ENCODE data around the gene RABAC1.

The RABAC1 gene

DNA sequence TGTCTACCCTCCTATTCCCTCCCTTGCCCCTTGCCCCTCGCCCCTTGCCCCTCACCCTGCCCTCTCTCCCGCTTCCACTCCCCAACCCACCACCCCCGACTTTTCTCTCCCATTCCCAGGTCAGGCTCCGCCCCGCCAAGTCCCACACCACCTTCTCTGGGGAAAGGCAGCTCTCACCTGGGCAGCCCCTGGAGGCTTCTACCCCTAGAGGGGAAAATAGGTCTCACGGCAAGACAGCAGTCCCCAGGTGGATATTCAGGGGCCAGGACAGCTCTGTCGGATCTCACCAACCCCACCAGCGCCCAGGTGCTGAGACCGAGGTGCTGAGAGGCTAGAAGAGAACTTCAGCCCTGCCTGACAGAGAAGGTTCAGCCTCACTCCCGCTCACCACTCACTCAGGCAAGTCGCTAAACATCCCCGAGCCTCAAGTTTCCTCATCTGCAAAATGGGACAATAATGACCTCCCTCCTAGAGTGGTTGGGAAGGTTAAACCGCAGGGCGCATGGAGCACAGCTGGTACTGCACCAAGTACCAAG lies 29.5 kb downstream of the RABAC1 start:
- no peak for DNase-seq

DNA sequence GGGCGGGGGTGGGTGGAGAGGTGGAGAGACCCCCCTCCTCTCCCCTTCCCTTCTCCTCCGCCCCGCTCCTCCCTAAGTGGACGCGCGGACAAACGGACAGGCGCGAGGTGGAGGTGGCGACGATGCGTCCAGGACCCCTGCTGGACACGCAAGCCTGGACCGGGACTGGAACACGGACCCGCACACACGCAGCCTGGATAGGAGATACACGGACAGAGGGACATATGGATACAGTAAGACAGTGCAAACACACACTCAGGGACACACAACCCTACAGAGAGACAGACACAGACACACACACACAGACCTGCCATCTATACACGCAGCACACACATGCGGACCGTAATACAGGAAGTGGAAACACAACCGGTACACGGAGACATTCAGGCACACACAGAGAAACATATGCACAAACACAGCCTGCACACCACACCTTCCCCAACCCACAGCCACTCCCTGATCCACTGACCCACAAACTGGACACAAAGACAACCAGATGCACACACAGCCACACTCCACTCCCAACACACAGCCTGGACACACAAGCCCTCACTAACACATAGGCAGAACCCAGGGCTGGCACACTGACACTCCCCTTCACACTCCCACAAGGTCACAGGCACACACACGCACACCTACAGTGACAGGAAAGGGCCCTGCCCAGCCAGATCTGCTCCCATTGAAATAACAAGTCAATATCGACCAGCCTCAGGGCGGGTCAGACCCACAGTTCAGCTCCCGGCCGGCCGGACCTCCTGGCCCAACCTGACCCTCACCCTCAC lies 30.2 kb downstream of the RABAC1 start:
- DNase-seq, result no peak

DNA sequence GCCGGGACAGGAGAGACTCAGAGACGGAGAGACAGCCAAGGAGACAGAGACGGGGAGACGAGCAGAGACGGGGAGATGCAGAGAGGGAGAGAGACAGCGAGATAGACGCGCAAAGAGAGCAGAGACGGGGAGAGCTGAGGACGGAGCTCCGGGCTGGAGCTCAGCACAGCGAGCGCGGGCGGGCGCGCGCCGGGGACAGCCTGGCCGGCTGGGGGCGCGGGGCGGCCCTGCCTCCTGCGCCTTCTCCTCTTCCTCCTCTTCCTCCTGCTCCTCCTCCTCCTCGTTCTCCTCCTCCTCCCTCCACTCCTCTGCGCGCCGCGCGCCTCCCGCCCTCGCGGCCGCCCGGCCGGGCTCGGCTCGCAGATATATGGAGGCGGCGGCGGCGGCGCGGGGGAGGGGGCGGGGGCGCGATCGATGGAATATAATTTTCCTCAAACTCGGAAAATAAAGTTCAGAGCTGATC lies 30.9 kb downstream of the RABAC1 start, which contains the start of gene ERFL:
Gene ERFL (minus strand): TSS at position 229 of the 463 bp plus-strand sequence. CDS start 15,530 bp downstream, outside the sequence.
- DNase-seq, result peak; percentile 61

DNA sequence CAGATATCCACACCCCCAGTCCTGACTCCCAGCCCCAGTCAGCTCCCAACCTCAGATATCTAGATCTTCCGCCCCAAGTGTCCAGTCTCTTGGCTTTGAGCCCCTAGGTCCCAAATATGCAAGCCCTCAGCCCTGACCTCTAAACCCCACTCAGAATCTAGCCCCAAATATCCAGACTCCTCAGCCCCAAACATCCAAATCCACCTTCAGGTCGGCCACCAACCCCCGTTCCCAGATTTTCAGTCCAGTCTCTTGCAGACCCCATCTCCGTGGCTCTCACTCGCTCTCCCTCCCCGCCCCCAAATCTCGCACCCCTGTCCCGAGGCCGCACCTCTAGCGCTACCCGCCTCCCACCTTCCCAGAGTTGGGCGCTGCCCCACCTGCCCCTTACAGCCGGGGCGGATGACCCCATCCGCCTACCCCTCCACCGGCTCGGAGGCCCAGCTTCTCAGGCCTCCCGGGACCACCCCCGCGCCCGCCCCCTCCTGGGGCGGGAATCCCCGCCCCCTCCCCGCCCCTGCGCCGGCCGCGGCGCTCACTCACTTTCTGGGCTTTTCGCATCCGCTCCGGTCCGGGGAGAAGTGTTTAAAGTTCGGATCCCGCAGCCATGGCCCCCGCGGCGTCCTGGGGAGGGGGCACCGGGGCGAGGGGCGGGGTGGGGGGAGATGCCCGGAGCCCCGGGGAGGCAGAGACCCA lies 31.5 kb downstream of the RABAC1 start:
- no peak for DNase-seq

DNA sequence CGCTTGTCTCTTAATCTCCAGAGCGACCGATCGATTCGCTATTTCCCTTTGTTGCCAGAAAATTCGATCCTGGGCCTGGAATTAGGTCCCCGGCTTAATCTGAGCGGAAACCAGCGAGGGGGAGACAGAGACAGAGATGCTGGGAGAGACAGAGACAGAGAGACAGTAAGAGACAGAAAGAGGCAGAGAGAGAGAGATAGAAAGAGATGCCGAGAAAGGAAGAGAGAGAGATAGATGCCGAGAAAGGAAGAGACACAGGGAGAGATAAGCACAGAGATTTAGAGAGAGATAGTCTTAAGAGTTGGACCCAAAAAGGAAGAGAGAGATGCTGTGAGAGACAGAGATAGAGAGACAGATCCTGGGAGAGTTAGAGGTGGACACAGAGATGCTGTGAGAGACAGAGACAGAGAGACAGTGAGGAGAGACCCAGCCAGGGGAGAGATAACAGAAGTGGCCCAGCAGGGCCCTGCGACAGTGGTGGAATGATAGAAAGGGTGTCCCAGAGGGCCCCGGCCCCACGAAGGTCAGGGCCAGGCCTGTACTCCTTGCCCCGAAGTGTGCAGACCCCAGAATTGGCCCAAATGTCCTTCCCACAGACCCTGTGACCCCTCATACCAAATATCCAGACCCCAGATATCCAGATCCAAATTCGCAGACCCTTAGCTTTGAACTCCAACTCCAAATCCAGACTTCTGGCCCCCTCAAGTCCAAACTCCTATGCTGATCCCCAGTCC lies 32.2 kb downstream of the RABAC1 start:
- no peak for DNase-seq

DNA sequence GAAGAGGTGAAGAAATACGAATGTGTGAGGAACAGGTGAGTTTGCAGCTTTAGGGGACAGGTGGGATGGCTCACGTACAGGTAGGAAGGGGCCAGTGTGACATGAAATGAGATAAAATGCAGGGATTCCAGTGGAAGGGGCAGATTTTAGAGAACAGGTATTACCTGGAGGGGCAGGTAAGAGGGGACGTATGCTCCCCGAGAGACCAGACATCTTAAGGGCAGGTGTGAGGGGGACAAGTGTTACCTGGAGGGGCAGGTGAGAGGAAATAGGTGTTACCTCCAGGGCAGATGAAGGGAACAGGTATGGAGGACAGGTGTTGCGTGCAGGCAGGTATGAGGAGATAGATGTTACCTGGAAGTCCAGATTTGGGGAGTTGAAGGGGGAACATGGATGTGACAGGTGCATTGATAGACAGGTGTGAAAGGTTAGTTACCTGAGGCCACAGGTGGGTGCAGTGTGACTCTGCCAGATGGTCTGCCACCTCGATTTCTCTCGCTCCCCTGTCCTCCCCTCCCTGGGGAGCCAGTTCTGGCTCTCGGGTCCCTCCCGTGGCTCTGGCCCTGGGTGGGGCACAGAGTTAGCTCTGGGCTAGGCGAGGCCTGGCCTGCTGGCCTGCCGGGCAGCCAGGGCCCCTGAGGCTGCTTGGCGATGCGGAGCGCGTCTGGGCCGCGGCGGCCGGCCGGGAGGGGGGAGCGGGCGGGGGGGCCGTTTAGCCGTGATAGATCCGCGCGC lies 32.9 kb downstream of the RABAC1 start:
- no peak for DNase-seq

DNA sequence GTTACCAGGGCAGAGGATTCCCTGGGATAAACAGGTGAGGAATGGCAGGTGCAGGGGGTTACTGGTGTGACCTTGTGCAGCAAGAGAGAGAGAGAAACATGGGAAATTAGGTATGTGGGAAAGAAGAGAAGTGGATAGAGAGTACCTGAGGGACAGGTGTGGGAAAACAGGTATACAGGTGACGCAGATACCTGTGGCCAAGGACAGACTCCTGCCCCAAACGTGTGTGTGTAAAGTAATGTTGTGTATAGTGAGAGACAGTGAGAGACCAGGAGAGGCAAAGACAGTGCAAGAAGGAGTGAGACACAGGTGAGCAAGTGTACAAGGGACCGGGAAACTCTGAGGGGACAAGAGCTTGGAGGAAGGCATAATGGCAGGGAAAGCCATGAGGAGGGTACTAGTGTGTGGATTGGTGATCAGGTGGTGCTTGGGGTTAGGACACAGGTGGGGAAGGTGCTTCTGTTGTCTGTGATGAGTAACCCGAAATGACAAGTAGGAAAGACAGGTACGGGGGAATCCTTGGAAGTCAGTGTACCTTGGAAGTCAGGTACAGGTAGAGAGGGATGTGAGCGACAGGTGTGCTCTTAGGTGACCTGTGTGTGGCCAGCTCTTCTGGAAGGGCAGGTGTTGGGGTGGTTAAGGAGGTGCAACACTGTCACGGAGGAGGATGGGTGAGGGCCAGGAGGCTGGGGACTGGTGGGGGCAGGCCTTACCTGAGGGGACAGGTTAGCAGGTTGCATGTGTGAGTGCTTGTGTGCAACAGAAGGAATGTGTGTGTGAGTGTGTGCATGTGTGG lies 33.7 kb downstream of the RABAC1 start:
- no peak for DNase-seq

DNA sequence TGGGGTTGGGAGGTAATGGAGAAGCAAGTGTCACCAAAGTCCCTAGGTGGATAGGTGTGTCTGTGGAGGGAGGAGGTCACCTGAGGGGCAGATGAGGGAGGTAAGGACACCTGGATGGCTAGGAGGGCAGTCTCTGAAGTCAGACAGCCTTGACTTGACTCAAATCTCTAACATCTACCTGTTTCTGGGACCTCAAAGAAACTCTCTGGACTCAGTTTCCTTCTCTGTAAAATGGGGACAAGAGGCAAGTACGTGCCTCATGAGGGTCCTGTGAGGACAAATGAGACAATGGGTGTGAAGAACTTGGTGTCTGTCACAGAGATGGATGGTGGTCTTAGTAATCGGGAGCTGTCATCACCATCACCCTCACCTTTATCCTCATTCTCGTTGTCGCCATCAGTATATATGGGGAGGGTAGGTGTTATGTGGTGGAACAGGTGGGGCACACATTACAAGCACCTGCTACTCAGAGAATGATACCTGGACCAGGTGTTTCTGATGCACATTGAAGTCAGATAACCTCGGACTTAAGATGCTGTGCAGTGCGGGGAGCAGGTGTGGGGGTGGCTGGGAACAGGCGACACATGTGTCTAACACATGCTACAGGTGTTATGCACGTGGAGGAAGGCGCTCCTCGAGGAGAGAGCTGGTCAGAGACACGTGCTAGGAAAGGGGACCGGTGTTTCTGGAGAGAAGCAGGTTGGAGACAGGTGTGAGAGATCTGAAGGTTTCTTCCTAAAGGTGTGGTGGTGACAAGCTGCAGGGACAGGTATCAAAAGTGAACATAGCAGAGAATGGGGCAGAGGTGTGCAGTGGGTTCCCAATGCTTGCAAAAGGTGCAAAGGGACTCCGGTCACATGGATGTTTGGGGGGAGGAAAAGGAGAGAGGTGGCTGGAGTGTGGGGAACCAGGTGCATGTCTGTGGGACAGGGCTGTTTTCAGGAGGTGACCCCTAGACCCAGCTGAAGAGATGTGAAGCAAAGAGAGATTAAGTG lies 34.7 kb downstream of the RABAC1 start:
- no peak for DNase-seq

DNA sequence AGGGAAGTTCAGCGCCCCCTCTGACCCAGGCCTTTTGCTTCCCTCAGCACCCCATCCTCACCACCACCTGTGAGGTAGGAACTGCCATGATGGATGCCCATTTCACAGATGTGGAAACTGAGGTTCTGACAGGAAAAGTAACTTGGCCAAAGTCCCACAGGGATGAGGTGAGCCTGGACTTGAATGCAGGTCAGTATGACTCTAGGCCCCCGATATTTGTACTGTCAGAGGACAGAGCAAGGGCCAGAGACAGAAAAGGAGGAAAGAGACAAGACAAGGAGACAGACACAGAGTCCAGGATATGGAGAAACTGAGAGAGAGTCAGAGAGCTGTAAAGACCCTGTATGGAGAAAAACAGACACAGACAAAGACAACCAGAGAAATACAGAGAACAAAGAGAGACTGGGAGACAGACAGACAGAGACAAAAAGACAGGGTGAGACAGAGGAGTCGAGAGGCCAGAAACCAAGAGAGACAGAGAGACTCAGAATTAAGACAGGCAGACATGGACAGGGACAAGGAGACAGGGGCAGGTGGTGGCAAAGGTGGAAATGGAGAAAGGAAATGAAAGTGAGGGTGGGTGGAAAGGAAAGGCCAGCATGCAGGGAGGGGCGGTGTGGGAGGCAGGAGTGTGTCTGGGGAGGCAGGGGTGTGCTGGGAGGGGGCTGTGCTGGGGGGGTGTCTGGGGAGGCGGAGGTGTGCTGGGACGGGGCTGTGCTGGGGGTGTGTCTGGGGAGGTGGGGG lies 35.9 kb downstream of the RABAC1 start:
- no peak for DNase-seq

DNA sequence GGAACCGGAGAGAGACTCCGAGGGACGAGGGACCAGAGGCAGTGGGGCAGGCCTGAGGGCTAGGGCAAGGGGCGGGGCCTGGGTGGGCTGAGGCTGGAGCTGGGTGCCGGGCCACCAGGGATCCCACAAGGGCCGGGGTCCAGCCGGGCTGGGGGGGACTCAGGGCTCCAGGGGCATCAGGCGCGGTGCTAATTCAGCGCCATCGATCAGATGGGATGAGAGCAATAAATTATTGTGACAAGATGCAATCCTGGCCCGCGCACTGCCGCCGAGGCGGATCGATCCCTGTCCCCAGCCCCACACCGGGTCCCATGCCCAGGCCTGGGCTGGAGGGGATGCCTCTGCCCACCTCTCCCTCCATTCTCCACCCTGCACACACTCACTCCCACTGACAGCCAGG lies 36.5 kb downstream of the RABAC1 start:
- no peak for DNase-seq

DNA sequence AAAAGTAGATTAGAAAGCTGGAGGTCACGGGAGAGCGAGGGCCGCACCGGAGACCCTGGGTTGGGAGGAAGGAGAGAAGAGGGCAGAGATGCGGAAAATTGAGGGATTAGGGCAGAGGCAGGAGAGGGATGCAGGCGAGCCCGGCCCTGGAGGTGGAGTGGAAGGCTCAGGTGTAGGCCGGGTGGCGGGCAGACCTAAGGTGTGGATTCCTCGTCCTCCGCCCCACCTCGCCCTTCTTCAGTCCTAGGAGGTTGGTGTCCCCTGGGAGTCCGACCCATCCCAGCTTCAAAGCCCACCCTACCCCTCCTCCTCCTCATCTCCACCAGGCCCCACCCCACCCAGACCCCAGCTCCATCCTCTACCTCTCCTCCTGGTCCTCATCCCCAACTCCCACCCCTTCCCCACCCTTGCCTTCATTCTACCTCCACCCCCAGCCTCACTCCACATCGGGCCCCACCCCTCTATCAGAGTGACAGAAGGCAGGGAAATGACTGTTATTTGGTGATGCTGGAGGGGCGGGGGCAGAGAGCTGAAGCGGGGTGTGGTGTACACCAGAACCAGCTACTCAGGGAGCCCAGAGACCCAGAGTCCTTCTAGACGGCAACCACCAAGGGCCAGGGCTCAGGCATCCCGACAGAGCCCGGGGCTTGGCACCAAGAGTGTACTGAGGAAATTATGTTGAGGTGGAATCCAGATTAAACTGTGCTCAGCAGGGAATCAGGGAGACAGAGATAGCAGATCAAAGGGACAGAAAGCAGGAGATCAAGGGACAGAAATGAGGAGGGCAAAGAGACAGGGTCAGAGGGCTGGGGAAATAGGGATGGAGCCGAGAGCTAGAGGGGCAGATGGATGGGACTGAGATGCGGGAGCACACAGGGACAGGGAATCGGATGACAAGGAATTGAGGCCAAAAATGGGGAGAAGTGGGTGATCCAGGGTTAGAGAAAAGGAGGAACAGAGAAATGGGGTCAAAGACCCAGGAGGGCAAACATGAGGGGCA lies 37.2 kb downstream of the RABAC1 start:
- DNase-seq, result no peak

DNA sequence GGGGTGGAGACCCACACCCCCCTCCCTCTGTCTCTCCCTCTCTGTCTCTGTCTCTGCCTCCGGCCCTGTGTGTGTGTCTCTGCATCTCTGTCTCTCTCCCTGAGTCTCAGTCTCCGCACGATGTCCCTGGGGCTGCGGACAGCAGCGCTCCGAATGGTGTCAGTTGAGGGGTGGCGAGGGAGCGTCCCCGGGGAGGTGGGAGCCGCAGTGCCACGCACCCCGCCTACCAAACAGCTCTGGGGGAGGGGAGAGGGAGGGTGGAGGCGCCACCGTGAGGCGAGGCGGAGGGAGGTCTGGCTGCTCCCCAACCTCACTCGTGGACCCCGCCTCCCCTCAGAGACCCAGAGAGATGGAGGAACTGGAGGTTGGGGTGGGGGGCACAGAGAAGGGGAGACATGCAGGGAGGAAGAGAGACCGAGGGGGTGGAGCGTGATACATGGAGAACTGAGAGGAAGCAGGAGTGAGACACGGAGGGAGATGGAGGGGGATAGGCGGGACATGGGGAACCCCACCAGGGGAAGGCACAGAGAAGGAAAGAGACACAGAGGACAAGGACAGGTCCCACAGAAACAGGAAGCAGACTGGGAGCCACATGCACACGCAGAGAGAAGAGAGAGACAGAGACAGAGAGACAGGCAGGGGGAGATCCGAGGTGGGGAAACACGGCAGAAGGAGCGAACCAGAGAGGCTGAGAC lies 38.1 kb downstream of the RABAC1 start:
- DNase-seq, result no peak

DNA sequence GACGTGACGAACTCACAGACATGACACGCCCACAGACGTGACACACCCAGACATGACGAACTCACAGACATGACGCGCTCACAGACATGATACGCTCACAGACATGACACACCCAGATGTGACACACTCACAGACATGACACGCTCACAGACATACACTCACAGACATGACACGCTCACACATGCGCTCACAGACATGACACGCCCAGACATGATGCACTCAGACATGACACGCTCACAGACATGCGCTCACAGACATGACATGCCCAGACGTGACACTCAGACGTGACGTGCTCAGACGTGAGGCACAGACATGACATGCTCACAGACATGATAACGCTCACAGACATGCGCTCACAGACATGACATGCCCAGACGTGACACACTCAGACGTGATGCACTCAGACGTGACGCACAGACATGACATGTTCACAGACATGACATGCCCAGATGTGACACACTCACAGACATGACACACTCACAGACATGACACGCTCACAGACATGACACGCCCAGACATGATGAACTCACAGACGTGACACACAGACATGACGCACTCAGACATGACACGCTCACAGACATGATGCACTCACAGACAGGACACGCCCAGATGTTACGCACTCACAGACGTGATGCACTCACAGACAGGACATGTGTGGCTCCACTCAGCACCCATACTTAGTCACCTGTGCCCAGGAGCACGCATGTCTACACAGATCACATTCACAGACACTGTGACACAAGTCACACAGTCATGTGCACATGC lies 39.0 kb downstream of the RABAC1 start:
- no peak for DNase-seq

DNA sequence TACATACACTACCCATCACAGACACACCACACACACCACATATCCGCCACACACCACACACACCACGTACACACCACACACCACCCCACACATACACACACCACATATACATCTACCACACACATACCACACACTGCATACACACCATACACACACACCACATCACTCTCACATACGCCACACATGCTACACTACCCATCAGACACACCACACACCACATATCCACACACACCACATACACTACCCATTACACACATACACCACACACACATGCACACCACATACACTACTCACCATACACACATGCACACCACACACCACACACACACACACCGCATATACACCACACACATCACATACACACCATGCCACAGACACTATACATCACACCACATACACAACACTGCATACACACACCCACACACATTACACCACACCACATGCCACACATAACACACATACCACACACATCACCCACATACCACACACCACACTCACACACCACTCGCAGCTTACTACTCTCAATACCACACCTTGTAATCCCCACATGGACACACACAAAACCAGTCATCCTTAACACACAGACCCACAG lies 40.4 kb downstream of the RABAC1 start:
- no peak for DNase-seq

DNA sequence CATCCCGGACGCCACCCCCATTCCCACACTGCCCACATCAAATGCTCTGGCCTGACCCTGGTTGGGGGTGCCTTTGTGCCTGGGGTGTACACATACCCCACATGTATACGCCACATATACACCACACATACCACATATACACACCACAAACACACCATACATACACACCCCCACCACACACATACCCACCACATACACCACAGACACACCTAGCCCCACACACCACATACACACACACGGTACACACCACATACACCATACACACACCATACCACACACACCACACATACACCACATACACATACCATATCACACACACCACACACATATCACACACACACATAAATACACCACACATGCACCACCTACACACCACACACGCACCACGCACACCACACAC lies 41.0 kb downstream of the RABAC1 start:
- DNase-seq, result no peak

DNA sequence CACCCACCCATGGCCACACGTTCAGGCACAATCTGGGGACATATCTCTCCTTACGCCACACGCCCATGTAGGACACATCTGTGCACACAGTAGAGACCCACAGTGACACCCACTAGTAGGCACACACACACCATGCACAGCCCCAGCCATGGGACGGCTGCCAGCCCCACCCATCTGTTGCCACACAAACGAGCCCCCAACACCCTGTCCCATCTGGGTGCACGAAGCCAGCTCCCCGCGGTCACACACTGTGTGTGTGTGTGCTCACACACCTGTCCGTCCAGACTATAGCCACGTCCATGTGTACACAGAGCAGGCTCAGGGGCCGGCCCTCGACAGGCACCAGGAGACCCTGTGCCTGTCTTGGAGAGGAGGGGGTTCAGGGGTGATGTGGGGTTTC lies 41.4 kb downstream of the RABAC1 start:
- no peak for DNase-seq
